Non-pigmented ciliary epithelial cell (primary cell): ENCODE measurements around the gene TNNI3K.

Experiments used
- DNase-seq: peaks from one replicate; pipeline ENCODE4 v3.0.0-alpha.2; 2010; ENCODE audit warnings: low read depth

Gene TNNI3K

GRCh38 chr1:74571891-74572290, 336.7 kb downstream of the TNNI3K start:
- DNase-seq = no peak

GRCh38 chr1:74578101-74578500, 342.9 kb downstream of the TNNI3K start:
- DNase-seq = no peak

DNA sequence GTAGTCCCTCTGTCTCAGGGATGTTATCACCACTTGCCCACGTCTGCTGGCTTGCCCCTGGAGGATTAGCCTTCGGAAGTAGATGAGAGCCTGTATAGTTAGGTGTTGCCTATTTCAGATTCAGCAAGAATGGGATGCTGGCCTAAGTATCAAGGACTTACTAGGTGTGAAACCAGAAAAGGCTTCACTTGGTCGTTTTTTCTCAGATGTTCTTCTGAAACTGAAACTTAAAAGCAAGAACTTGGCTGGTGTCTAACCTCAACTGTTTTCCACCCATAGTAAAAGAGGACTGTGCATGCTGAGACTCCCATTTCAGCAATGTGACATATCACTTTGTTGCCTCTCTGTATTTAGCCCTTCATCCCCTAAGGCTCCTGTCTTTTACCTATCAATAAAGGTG, 344.2 kb downstream of the TNNI3K start:
- no peak for DNase-seq

DNA sequence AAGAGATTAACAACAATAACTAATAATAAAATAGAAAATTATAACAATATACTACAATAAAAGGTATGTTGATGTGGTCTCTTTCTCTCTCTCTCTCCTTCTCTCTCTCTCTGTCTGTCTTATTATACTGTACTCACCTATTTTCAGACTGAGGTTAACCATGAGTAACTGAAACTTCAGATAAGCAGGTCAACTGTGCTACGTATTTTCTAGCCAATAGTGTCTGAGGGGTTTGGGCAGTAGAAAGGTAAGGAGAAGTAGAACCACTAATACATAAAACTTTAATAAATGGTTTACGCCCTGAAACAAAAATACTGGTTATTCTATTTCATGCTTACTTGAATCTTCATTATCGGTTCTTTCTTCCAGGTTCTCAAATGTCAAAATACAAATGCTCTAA, 348.2 kb downstream of the TNNI3K start:
- DNase-seq = no peak

- DNase-seq = no peak
These were observed 349.0 kb downstream of the TNNI3K start for GRCh38 chr1:74584185-74584584.

DNA sequence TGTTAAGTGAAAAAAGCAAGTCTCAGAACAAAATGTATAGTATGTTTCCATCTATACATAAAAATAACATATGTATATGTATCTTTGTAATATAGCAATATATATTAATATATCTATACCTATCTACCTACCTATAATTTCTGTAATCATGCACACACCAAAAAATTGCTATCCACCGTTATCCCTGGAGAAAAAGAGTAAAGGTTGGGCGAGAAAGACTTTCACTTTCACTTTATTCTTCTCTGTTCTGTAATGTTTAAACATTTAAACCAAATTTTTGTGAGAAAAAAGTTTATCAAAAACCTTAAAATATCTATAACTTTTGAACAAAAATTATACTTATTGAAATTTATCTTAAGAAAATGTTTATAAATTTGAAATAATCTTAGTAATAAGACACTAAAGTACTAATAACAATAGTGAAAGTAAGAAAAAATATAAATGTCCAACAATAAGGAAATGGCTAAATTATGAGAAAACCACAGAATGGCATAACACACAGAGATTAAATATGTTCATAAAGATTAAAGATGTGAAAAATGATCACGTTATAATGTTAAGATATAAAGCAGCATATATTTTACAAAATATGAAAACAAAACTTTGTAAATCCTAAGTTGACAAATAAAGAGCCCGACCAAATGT, 351.2 kb downstream of the TNNI3K start:
- no peak for DNase-seq

- no peak for DNase-seq
These were observed 352.7 kb downstream of the TNNI3K start for GRCh38 chr1:74587888-74588287.

- no peak for DNase-seq
These were observed 355.1 kb downstream of the TNNI3K start for GRCh38 chr1:74590288-74590687.

DNA sequence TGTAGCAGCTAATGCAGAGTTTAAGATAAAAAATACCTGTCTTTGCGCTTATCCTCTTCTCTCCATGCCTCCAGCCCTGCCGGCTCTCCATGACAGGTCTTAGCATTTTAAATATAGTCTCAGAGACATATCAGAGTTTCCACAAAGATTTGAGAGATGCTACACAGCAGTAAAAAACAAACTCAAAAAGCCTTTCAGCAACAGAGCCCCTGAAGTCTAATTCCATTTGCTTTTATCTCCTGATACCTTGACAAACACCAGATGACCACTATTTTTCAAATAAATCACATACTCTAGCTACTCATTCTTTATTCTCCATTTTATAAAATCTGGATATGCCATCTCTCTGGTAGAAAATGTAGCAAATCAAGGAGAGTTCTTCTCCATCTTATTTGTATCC, 356.8 kb downstream of the TNNI3K start:
- no peak for DNase-seq

DNA sequence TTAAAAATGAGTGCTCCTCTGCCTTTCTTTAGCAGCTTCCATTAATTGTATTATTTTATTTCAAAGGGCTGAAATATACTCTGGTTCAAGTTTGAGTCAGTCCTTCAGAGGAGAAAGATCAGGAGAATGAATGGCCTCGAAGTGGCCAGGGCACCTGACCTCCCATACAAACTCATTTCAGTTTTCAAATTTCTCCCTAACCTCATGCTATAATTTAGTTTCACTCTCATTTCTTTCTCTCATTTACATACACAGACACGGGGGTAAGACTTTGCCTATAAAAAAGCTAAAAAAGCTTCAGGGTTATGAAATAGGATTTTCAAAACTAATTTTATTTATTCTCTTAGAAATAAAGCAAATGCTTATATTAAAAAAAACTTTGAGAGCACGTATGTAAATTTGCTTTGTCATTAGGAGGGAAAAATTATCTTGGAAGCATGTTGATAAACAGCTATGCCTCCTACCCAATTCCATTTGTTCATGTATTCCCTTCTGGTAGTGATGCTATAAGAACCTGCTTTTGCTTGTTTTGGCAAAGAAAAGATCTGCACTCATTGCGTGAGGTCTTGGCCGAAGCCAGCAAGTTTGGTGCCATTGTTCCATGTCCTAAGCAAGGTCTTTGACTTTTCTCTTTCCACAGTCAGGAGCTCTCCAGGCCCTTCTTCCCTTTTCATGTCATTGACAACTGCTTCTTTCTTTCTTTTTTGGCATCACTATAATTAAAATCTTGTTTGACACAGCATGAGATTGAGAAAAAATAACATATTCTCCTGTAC, 357.6 kb downstream of the TNNI3K start:
- no peak for DNase-seq
